Measurements from ENCODE around the gene MAN1B1.

GRCh38 chr9:137108608-137109249, 21.9 kb downstream of the MAN1B1 start:
- no peak for TF ChIP-seq EP300 (IDR thresholded peaks at IDR 0.05)
- TF ChIP-seq CTCF (IDR thresholded peaks at IDR 0.05): no peak
- no peak for TF ChIP-seq POLR2A (IDR thresholded peaks at IDR 0.05)
